ENCODE results near the gene CDNF. TPM values are rescaled to one million over a fixed set of nuclear protein-coding genes. Genes with fewer than 3 reads are reported as not detected.

Gene CDNF
- total RNA-seq, 1 experiment from 2014 or later, result 0.34 TPM

GRCh38 chr10:14844948-14845347 is 7.1 kb upstream of the CDNF start:
- CTCF ChIA-PET, result no interaction called here
- POLR2A ChIA-PET (ENCODE audit: low non-redundant PET), result no interaction called here
- no peak for TF ChIP-seq CTCF (conservative IDR thresholded peaks at IDR 0.05; ENCODE audit: low read depth, low read length)
- TF ChIP-seq EZH2 (IDR thresholded peaks at IDR 0.05; ENCODE audit: borderline replicate concordance, low read depth, low read length, poor library complexity, severe bottlenecking), result no peak
- no peak overlapping the region for H3K27ac ChIP-seq (ENCODE audit: low read depth, low read length, poor library complexity, severe bottlenecking)
- no peaks in the 10 kb centered on the region for H3K27me3 ChIP-seq (replicated peaks; ENCODE audit: insufficient read depth, low read depth, low read length, poor library complexity)
- no peaks in the 10 kb centered on the region for H3K9me3 ChIP-seq (ENCODE audit: low read depth, low read length, poor library complexity, severe bottlenecking)
- no peak for DNase-seq (ENCODE audit: low spot score)
- BruUV-seq (replicated peaks), result no TSS peak
- H3K4me3 ChIP-seq (ENCODE audit: low read depth, low read length, poor library complexity, severe bottlenecking), result no peak overlapping the region
- H3K36me3 ChIP-seq (ENCODE audit: insufficient read depth, low read length, poor library complexity, severe bottlenecking), result peaks cover 62% of the 10 kb centered on the region
- intact Hi-C loops (cut with micrococcal nuclease; ENCODE audit: unreplicated experiment), result no loop called here
- no peaks in the 10 kb centered on the region for H3K4me1 ChIP-seq (ENCODE audit: insufficient read depth, low read length, poor library complexity, severe bottlenecking)

GRCh38 chr10:14843327-14843988 is 5.6 kb upstream of the CDNF start:
- intact Hi-C loops (cut with micrococcal nuclease; ENCODE audit: unreplicated experiment), result no loop called here
- no peak overlapping the region for H3K4me3 ChIP-seq (ENCODE audit: low read depth, low read length, poor library complexity, severe bottlenecking)
- CTCF ChIA-PET, result no interaction called here
- no TSS peak for BruUV-seq (replicated peaks)
- POLR2A ChIA-PET (ENCODE audit: low non-redundant PET), result no interaction called here
- peaks cover 59% of the 10 kb centered on the region for H3K36me3 ChIP-seq (ENCODE audit: insufficient read depth, low read length, poor library complexity, severe bottlenecking)
- DNase-seq (ENCODE audit: low spot score), result no peak
- no peak for TF ChIP-seq EZH2 (IDR thresholded peaks at IDR 0.05; ENCODE audit: borderline replicate concordance, low read depth, low read length, poor library complexity, severe bottlenecking)
- TF ChIP-seq CTCF (conservative IDR thresholded peaks at IDR 0.05; ENCODE audit: low read depth, low read length), result no peak
- no peaks in the 10 kb centered on the region for H3K27me3 ChIP-seq (replicated peaks; ENCODE audit: insufficient read depth, low read depth, low read length, poor library complexity)
- no peak overlapping the region for H3K27ac ChIP-seq (ENCODE audit: low read depth, low read length, poor library complexity, severe bottlenecking)
- H3K4me1 ChIP-seq (ENCODE audit: insufficient read depth, low read length, poor library complexity, severe bottlenecking), result no peaks in the 10 kb centered on the region
- H3K9me3 ChIP-seq (ENCODE audit: low read depth, low read length, poor library complexity, severe bottlenecking), result no peaks in the 10 kb centered on the region

GRCh38 chr10:14840178-14840577 is 2.3 kb upstream of the CDNF start:
- DNase-seq (ENCODE audit: low spot score), result no peak
- no TSS peak for BruUV-seq (replicated peaks)
- ChIA-PET POLR2A (ENCODE audit: low non-redundant PET) (no interaction called here), CTCF (no interaction called here)
- Histone ChIP-seq H3K9me3 (ENCODE audit: low read depth, low read length, poor library complexity, severe bottlenecking) (no peaks in the 10 kb centered on the region), H3K4me3 (ENCODE audit: low read depth, low read length, poor library complexity, severe bottlenecking) (no peak overlapping the region), H3K36me3 (ENCODE audit: insufficient read depth, low read length, poor library complexity, severe bottlenecking) (peaks cover 53% of the 10 kb centered on the region), H3K4me1 (ENCODE audit: insufficient read depth, low read length, poor library complexity, severe bottlenecking) (peaks cover 7% of the 10 kb centered on the region), H3K27me3 (replicated peaks; ENCODE audit: insufficient read depth, low read depth, low read length, poor library complexity) (no peaks in the 10 kb centered on the region), H3K27ac (ENCODE audit: low read depth, low read length, poor library complexity, severe bottlenecking) (no peak overlapping the region)
- intact Hi-C loops (cut with micrococcal nuclease; ENCODE audit: unreplicated experiment), result no loop called here
- TF ChIP-seq EZH2 (IDR thresholded peaks at IDR 0.05; ENCODE audit: borderline replicate concordance, low read depth, low read length, poor library complexity, severe bottlenecking), result no peak
- no peak for TF ChIP-seq CTCF (conservative IDR thresholded peaks at IDR 0.05; ENCODE audit: low read depth, low read length)

Data from A673 (cell line).